Activated gamma-delta T cell treated with Interleukin-2 at 50 U/mL for 16 hours (primary cell): ENCODE results near the gene GPR37L1.
"Not testable (repeated sequence)": the region's sequence is repeated elsewhere in the genome, so short reads cannot be mapped to it uniquely, and the experiment has no call there.

Experiments used
- DNase-seq: peaks from one replicate; pipeline ENCODE4 v3.0.0-alpha.2; 2020

The GPR37L1 gene

GRCh38 chr1:202135221-202135721 lies 12.6 kb downstream of the GPR37L1 start:
- peak; percentile 44 for DNase-seq

- no peak for DNase-seq
Measured at GRCh38 chr1:202140833-202141232, 18.1 kb downstream of the GPR37L1 start.

DNA sequence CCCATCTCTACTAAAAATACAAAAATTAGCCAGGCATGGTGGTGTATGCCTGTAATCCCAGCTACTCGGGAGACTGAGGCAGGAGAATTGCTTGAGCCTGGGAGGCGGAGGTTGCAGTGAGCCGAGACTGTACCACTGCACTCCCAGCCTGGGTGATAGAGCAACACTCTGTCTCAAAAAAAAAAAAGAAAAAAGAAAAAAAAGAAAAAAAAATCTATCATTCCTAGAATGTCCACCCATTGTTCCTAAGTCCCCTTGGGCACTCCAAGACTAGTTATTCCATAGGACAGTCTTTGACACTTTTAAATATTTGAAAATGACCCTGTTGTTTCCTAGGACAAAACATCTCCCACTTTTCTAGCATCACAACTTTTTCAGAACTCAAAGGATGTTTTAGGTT lies 18.8 kb downstream of the GPR37L1 start:
- not testable (repeated sequence) for DNase-seq

- DNase-seq, result no peak
Measured at GRCh38 chr1:202143011-202143767, 20.5 kb downstream of the GPR37L1 start.

DNA sequence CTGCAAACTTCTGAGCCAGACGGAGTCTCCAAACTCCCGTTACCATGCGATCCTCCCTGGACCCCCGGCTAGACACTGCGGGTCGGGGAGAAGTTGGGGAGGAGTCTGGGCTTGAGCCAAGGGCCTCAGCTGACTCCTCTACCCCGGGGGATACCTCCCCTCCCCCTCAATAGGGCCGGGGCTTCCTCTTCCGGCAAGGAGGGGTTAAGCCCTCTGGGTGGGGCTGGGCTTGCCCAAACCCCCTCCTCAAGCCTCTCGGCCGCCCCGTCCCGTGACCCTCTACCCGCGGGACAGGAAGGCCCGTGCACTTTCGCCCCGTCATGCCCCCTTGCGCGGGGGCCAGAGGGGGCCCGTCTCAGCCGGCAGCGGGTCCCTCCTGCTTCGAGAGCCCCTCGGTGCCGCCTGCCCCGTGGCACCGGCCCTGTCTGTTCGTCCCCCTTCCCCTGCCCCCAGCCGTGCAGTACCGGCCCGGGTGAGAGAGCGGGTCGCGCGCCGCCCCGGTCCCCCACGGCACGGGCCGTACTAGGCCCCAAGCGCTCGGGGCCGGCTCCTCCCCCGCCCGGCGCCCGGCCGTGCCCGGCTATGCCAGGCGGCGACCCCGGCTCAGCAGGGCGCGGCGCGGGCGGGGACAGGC lies 21.2 kb downstream of the GPR37L1 start:
- DNase-seq, result no peak

DNA sequence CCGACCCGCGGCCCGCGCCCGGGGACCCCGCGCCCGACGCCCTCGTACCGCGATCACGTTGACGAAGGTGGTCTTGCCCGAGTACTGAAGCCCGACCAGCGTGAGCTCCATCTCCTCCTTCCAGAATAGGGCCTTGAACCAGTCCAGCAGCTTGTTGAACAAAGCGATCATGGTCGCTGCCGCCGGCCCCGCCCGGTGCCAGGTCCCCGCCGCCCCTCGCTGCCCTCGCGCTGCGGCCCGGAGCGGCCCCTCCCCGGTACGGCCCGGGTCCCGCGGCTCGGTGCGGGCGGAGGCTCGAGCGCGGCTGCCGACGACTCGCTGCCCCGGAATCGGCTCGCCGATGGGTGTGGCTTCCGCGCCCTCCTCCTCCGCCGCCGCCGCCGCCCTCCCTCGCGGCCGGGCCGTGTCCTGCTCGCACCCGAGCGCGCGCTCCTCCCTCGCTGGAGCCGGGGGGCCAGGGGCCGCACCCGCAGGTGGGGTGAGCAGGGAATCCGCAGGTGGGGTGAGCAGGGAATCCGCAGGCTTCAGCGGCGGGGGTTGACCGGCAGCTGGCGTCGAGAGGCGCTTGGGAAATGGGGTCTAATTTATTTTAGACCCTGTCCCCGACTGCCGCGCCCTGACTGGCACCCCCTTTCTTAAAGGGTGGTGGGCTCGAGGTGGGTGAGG lies 21.8 kb downstream of the GPR37L1 start, which contains the start of gene ARL8A:
Gene ARL8A (minus strand): TSS at position 336 of the 666 bp plus-strand sequence. CDS start 165 bp downstream, at position 171.
- peak; percentile 57 for DNase-seq

GRCh38 chr1:202145068-202145743 lies 22.5 kb downstream of the GPR37L1 start:
- DNase-seq, result no peak

DNA sequence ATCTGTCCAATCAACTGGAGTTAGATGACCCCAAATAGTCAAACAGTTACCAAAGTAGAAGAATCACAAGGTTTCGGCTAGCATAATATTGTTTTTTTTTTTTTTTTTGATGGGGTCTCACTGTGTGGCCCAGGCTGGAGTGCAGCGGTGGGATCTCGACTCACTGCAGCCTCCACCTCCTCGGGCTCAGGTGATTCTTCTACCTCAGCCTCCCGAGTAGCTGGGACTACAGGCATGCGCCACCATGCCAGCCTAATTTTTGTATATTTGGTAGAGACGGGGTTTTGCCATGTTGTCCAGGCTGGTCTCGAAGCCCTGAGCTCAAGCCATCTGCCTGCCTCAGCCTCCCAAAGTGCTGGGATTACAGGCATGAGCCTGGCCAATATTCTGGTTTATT lies 23.0 kb downstream of the GPR37L1 start:
- DNase-seq, result not testable (repeated sequence)

DNA sequence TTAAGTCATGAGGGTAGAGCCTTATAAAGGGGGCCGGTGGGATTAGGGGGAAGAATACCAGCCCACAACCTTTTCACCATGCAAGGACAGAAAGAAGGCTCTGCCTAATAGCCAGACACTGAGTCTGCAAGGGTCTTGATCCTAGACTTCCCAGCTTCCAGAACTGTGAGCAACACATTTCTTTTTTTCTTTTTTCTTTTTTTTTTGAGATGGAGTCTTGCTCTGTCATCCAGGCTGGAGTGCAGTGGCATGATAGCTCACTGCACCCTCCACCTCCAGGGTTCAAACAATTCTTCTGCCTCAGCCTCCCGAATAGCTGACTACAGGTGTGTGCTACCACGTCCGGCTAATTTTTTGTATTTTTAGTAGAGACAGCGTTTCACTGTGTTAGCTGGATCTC lies 23.6 kb downstream of the GPR37L1 start:
- DNase-seq, result no peak

DNA sequence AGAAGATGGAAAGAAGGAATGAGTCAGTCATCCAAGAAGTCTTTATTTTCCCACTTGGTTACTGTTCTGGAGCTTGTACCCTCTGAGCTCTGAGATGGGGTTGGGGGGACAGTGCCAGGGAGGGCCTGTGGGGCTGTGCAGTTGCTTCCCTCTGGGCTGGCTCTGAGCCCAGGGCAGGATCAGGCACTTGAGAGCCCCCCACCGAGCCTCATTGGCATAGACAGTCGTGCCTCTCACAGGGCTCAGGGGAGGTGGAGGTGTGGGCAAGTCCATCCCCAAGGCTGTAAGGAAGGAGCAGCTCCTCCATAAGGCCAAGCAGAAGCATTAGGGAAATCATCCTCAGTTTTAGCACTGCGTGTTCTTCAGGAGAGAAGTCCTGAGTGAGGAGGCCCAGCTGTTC lies 24.3 kb downstream of the GPR37L1 start:
- no peak for DNase-seq

DNA sequence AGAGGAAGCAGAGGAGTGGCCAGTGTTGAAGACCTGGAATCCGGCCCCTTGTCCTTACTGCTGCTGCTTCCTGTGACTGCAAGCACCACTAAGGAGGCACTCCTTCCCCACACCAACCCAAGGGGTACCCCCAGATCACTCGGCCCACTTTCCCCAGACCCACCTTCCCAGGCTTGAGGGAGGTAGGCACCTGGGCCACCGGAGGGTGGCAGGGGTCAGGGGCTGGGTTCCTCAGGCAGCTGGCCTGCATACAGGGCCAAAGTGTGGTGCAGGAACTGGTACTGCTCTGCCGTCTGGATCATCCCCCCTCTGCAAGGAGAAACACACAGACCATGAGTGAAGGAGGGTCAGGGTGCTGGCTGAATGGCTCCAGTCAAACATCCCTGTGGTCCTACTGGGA lies 25.7 kb downstream of the GPR37L1 start:
- no peak for DNase-seq

DNA sequence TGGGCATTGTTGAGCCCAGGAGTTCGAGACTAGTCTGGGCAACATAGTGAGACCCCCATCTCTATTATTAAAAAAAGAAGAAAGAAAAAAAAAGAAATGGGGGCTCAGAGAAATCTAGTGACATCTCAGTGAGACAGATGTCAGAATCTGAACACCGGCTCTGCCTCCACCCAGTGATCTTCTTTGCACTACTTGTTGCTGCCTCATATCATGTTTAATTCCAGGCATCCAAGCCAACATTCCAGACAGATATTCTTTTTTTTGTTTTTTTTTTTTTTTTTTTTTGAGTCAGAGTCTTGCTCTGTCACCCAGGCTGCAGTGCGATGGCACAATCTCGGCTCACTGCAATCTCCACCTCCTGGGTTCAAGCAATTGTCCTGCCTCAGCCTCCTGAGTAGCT lies 26.8 kb downstream of the GPR37L1 start:
- no peak for DNase-seq

DNA sequence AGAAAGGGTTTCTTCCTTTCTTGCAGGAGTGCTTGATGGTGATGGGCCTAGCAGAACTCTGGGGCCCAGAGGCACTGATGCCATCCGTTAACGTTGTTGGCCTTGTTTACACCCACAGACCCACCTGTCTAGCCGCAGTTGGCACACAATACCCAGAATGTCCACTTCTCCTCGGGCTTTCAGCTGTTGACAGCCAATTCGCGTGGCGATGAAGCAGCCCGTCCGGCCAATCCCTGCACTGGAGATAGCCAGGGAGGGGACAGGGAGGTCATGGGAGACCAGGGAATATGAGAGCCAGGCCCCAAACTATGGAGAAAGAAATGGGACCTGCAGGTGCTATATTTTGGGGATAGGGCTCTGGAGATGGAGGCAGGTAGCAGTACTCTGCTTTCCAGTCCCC lies 27.5 kb downstream of the GPR37L1 start:
- no peak for DNase-seq

GRCh38 chr1:202150602-202151001 lies 27.9 kb downstream of the GPR37L1 start:
- no peak for DNase-seq

DNA sequence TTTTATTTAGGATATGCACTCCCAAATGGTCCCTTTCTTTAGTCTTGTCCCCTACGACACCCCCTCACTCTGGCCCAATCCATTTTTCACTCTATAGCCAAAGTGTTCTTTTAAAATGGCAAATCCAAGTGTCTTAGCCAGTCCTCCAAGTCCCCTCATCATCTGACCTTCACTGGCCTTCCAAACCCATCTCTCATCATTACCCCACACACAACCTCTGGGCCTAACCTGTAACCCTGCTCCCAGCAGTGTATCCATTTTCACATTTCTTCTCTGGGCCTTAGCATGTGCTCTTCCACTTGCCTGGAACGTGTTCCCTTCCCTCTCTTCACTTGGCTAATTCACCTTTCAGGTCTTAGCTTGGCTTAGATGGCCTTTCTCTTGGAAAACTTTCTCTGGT lies 28.3 kb downstream of the GPR37L1 start:
- no peak for DNase-seq

- DNase-seq, result no peak
Measured at GRCh38 chr1:202152399-202152798, 29.7 kb downstream of the GPR37L1 start.

DNA sequence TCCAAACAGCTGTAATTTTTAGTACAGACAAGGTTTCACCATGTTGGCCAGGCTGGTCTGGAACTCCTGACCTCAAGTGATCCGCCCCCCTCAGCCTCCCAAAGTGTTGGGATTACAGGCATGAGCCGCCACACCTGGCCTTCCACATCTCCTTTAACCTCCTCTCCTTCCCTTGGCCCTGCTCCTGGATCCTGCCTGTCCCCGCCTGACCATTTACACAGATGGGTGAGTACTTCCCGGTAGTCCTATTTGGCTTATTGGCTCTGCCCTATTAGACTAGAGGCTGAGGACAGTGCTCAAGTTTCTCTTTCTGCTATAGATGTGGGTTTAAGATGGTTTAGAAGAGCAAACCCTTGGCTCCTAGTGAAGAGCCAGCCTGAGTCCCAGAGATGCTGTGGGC lies 30.6 kb downstream of the GPR37L1 start:
- DNase-seq, result no peak

- DNase-seq, result no peak
Measured at GRCh38 chr1:202154148-202154765, 31.5 kb downstream of the GPR37L1 start.

- peak; percentile 50 for DNase-seq
Measured at GRCh38 chr1:202154766-202155477, 32.2 kb downstream of the GPR37L1 start.

DNA sequence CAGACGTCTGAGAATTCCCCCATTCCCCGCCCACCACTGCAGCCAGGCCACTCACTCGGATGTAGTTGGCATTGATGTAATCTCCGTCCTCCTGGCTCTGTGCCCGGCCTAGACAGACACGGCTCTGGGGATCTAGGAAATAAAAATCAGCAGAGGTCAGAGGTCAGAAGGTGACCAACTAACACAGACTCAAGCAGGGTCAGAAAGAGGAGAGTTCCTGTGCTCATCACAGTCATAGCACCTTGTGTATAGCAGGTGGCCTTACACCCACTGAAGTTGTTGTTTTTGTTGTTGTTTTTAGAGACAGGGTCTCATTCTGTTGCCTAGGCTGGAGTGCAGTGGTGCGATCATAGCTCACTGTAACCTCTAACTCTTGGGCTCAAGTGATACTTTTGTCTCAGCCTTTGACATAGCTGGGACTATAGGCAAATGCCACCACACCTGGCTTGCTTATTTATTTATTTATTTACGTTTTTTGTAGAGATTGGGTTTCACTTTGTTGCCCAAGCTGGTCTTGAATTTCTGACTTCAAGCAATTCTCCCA lies 32.8 kb downstream of the GPR37L1 start:
- DNase-seq, result no peak

DNA sequence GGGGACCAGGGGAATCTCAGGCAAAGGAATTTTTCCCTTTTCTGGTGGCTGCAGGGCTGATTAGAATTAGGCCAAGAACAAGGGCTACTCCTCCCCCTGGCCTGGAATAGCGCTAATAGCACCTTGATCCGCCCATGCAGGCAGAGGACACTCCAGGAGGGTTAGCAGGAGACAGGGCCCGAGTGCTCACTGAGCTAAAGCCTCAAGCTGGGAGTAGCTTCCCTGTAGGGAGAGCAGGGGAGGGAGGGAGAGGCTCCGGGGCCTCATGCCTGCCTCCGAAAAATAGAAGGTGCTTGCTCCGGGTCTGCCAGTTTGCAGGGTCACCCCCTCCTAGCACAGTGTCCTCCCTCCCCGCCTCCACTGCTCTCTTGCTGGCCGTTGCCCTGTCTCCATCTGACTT lies 33.9 kb downstream of the GPR37L1 start:
- DNase-seq, result no peak

- no peak for DNase-seq
Measured at GRCh38 chr1:202157945-202158344, 35.2 kb downstream of the GPR37L1 start.
